H9 (cell line): ENCODE results near the gene SORCS2. TPM values are rescaled to one million over a fixed set of nuclear protein-coding genes. Genes with fewer than 3 reads are reported as not detected.

Experiments
- DNase-seq: peaks from one replicate; pipeline ENCODE4 v3.0.0-alpha.2; 2017
- H2AFZ ChIP-seq: one replicate; pipeline ENCODE4 v1.6.1; 2013; ENCODE audit warnings: mild to moderate bottlenecking, low read length, control low read depth, moderate library complexity
- H2AK5ac ChIP-seq: 2 replicates; pipeline ENCODE4 v1.6.1; 2013; ENCODE audit warnings: low read length, control low read depth, mixed read lengths; ENCODE audit not compliant: insufficient read length
- H2BK120ac ChIP-seq: one replicate; pipeline ENCODE4 v1.6.1; 2013; ENCODE audit warnings: low read depth, mild to moderate bottlenecking, low read length, control low read depth, inconsistent platforms; ENCODE audit not compliant: poor library complexity, severe bottlenecking
- H2BK12ac ChIP-seq: 2 replicates; pipeline ENCODE4 v1.6.1; 2013; ENCODE audit warnings: low read length, control low read depth, mixed read lengths, low read depth; ENCODE audit not compliant: insufficient read length
- H2BK15ac ChIP-seq: 2 replicates; pipeline ENCODE4 v1.6.1; 2013; ENCODE audit warnings: low read depth, low read length, control low read depth
- H2BK20ac ChIP-seq: one replicate; pipeline ENCODE4 v1.6.1; 2013; ENCODE audit warnings: low read depth, mild to moderate bottlenecking, low read length, control low read depth, inconsistent platforms; ENCODE audit not compliant: poor library complexity, severe bottlenecking
- H2BK5ac ChIP-seq: 2 replicates; pipeline ENCODE4 v1.6.1; 2013; ENCODE audit warnings: low read length, control low read depth, mixed read lengths; ENCODE audit not compliant: insufficient read length
- H3K14ac ChIP-seq: 2 replicates; pipeline ENCODE4 v1.6.1; 2013; ENCODE audit warnings: low read length, control low read depth; ENCODE audit not compliant: insufficient read depth
- H3K18ac ChIP-seq: 2 replicates; pipeline ENCODE4 v1.6.1; 2013; ENCODE audit warnings: low read depth, mild to moderate bottlenecking, mixed read lengths, low read length, control low read depth; ENCODE audit not compliant: insufficient read length
- H3K23ac ChIP-seq: 2 replicates; pipeline ENCODE4 v1.6.1; 2013; ENCODE audit warnings: low read length, control low read depth, mixed read lengths, low read depth; ENCODE audit not compliant: insufficient read length
- H3K23me2 ChIP-seq: 2 replicates; pipeline ENCODE4 v1.6.1; 2013; ENCODE audit warnings: low read depth, mild to moderate bottlenecking, mixed read lengths, low read length, control low read depth; ENCODE audit not compliant: insufficient read length, poor library complexity, severe bottlenecking
- H3K27ac ChIP-seq: 2 replicates; pipeline ENCODE4 v1.5.1; 2013; ENCODE audit warnings: low read length, control low read depth, mixed read lengths, low read depth; ENCODE audit not compliant: insufficient read length
- H3K27me3 ChIP-seq: 2 replicates; pipeline ENCODE4 v1.6.1; 2013; ENCODE audit warnings: low read length, control low read depth, inconsistent platforms; ENCODE audit not compliant: insufficient read depth
- H3K4ac ChIP-seq: 2 replicates; pipeline ENCODE4 v1.6.1; 2013; ENCODE audit warnings: low read depth, mild to moderate bottlenecking, control low read depth, inconsistent platforms, low read length, moderate library complexity
- H3K4me1 ChIP-seq: 2 replicates; pipeline ENCODE4 v1.6.1; 2013; ENCODE audit warnings: low read length, control low read depth, inconsistent platforms; ENCODE audit not compliant: insufficient read depth
- H3K4me2 ChIP-seq: 2 replicates; pipeline ENCODE4 v1.6.1; 2013; ENCODE audit warnings: low read length, control low read depth, mixed read lengths; ENCODE audit not compliant: insufficient read length, insufficient read depth
- H3K56ac ChIP-seq: 2 replicates; pipeline ENCODE4 v1.6.1; 2013; ENCODE audit warnings: low read depth, mild to moderate bottlenecking, mixed read lengths, low read length, control low read depth; ENCODE audit not compliant: insufficient read length
- H3K79me1 ChIP-seq: 2 replicates; pipeline ENCODE4 v1.6.1; 2013; ENCODE audit warnings: low read depth, mild to moderate bottlenecking, moderate library complexity, low read length, control low read depth, inconsistent platforms; ENCODE audit not compliant: insufficient read depth, poor library complexity, severe bottlenecking
- H3K79me2 ChIP-seq: 2 replicates; pipeline ENCODE4 v1.6.1; 2013; ENCODE audit warnings: low read length, control low read depth, inconsistent platforms; ENCODE audit not compliant: insufficient read depth
- H3K9ac ChIP-seq: 2 replicates; pipeline ENCODE4 v1.6.1; 2013; ENCODE audit warnings: low read length, control low read depth, mixed read lengths; ENCODE audit not compliant: insufficient read length; ENCODE audit errors: extremely low read depth
- H3K9me3 ChIP-seq: one replicate; pipeline ENCODE4 v1.6.1; 2013; ENCODE audit warnings: low read depth, low read length, inconsistent platforms; ENCODE audit not compliant: control insufficient read depth
- H3T11ph ChIP-seq: one replicate; pipeline ENCODE4 v1.6.1; 2013; ENCODE audit warnings: mild to moderate bottlenecking, low read length, control low read depth, inconsistent platforms
- H4K20me1 ChIP-seq: one replicate; pipeline ENCODE4 v1.6.1; 2013; ENCODE audit not compliant: control insufficient read depth, insufficient read length, insufficient read depth
- H4K5ac ChIP-seq: 2 replicates; pipeline ENCODE4 v1.6.1; 2013; ENCODE audit warnings: low read depth, mild to moderate bottlenecking, mixed read lengths, low read length, control low read depth; ENCODE audit not compliant: insufficient read length
- H4K8ac ChIP-seq: replicated peaks from 2 replicates; pipeline ENCODE4 v1.6.1; 2013; ENCODE audit warnings: low read length, control low read depth, mixed read lengths, low read depth; ENCODE audit not compliant: insufficient read length
- H4K91ac ChIP-seq: 2 replicates; pipeline ENCODE4 v1.6.1; 2013; ENCODE audit warnings: low read depth, mild to moderate bottlenecking, moderate library complexity, mixed read lengths, low read length, control low read depth; ENCODE audit not compliant: insufficient read length
- H3K27ac Mint-ChIP-seq, 3 experiments: 2 replicates in 2 of 3; 3 replicates in 1 of 3; pipeline ENCODE4 v1.8.0; 2020 to 2021; ENCODE audit warnings: mixed read lengths in 3 of 3, mild to moderate bottlenecking in 1 of 3, moderate library complexity in 1 of 3
- H3K27me3 Mint-ChIP-seq: 2 replicates; pipeline ENCODE4 v1.8.0; 2021; ENCODE audit warnings: low read depth, mild to moderate bottlenecking, moderate library complexity, mixed read lengths
- H3K36me3 Mint-ChIP-seq, 3 experiments: 2 replicates in 2 of 3; 3 replicates in 1 of 3; pipeline ENCODE4 v1.8.0; 2020 to 2021; ENCODE audit warnings: low read depth in 3 of 3, mixed read lengths in 3 of 3; ENCODE audit not compliant: insufficient read depth in 1 of 3
- H3K4me1 Mint-ChIP-seq, 2 experiments: 2 replicates each; pipeline ENCODE4 v1.8.0; 2020; ENCODE audit warnings: mixed read lengths in 2 of 2
- H3K4me3 Mint-ChIP-seq, 2 experiments: 2 replicates in 1 of 2; 3 replicates in 1 of 2; pipeline ENCODE4 v1.8.0; 2020 to 2021; ENCODE audit warnings: mild to moderate bottlenecking in 2 of 2, mixed read lengths in 2 of 2, moderate library complexity in 1 of 2
- H3K9me3 Mint-ChIP-seq, 2 experiments: 2 replicates in 1 of 2; 3 replicates in 1 of 2; pipeline ENCODE4 v1.8.0; 2020; ENCODE audit warnings: mild to moderate bottlenecking in 2 of 2, mixed read lengths in 2 of 2, moderate library complexity in 1 of 2
- CTCF ChIP-seq: fragments of 200-600 bp; sonication (generic); conservative IDR thresholded peaks from 3 replicates; pipeline ENCODE4 v1.8.0; 2021; ENCODE audit warnings: antibody characterized with exemption, mild to moderate bottlenecking
- WGBS: extraction: QIAGEN DNeasy Blood & Tissue Kit; methylation state at CpG from one replicate; pipeline ENCODE4 v1.1.7; 2013; ENCODE audit warnings: missing lambda C conversion rate, low lambda C conversion rate, mixed read lengths; ENCODE audit not compliant: insufficient read length; ENCODE audit errors: extremely low coverage; 5-methylcytosine and 5-hydroxymethylcytosine counted together
- total RNA-seq: library from RNA; stranded (reverse); gene quantifications from 2 replicates; pipeline ENCODE4 v1.2.1, GENCODE V29; 2021

The SORCS2 gene
- total RNA-seq, 1 experiment from 2014 or later, result 0.57 TPM

GRCh38 chr4:7330031-7330596, 137.8 kb downstream of the SORCS2 start:
- Histone ChIP-seq H2AK5ac (no peak overlapping the region), H4K8ac (no peak overlapping the region), H3K14ac (no peak overlapping the region), H3K4me1 (no peaks in the 10 kb centered on the region), H3K56ac (no peak overlapping the region), H3K9me3 (no peaks in the 10 kb centered on the region), H3K18ac (no peak overlapping the region), H3K9ac (no peak overlapping the region), H3K27ac (no peak overlapping the region), H2BK15ac (no peak overlapping the region), H3T11ph (no peak overlapping the region), H2BK5ac (no peak overlapping the region), H4K5ac (no peak overlapping the region), H2BK20ac (no peak overlapping the region), H3K23ac (no peak overlapping the region), H3K23me2 (no peaks in the 10 kb centered on the region), H3K4me2 (no peak overlapping the region), H2BK12ac (no peak overlapping the region), H3K79me2 (no peaks in the 10 kb centered on the region), H2BK120ac (no peak overlapping the region), H2AFZ (no peak overlapping the region), H4K91ac (no peak overlapping the region), H4K20me1 (no peaks in the 10 kb centered on the region), H3K79me1 (no peaks in the 10 kb centered on the region), H3K27me3 (no peaks in the 10 kb centered on the region), H3K4ac (no peak overlapping the region)
- H3K4me3 Mint-ChIP-seq, result no peak overlapping the region
- no peak overlapping the region for H3K27ac Mint-ChIP-seq
- no peaks in the 10 kb centered on the region for H3K9me3 Mint-ChIP-seq
- no peak; the same call in 2 of the 3 replicates for TF ChIP-seq CTCF
- no peak for DNase-seq
- WGBS, result no CpG with 5 or more reads among the region's 17 CpGs
- H3K36me3 Mint-ChIP-seq, result no peaks in the 10 kb centered on the region; a peak in 1 of 7 replicates
- peaks cover 8% of the 10 kb centered on the region for H3K27me3 Mint-ChIP-seq
- peaks cover 5 to 30% of the 10 kb centered on the region in 2 experiments; a peak in 3 of 4 replicates for H3K4me1 Mint-ChIP-seq
